Esophagus muscularis mucosa (tissue), 4 donors: ENCODE measurements around the gene HLA-DOB. TPM values are rescaled to one million over a fixed set of nuclear protein-coding genes. Genes with fewer than 3 reads are reported as not detected.

Source experiments
- DNase-seq: peaks from one replicate; pipeline ENCODE4 v3.0.0-alpha.2; 2017; ENCODE audit errors: extremely low spot score
- H3K27ac ChIP-seq, 4 donors: fragments of 200-600 bp; sonication (generic); replicated peaks in 1 of 4; 1 replicate in 3 of 4; 2 replicates in 1 of 4; pipeline ENCODE4 v1.5.1; 2016 to 2019; ENCODE audit warnings: mild to moderate bottlenecking in 1 of 4
- H3K27me3 ChIP-seq, 4 donors: fragments of 200-600 bp; sonication (generic); one replicate each; pipeline versions ENCODE4 v1.5.1 to v1.6.0; 2016 to 2019
- H3K36me3 ChIP-seq, 4 donors: fragments of 200-600 bp; sonication (generic); one replicate each; pipeline ENCODE4 v1.5.1; 2016 to 2019
- H3K4me1 ChIP-seq, 4 donors: fragments of 200-600 bp; sonication (generic); one replicate each; pipeline ENCODE4 v1.5.1; 2016 to 2019
- H3K4me3 ChIP-seq, 4 donors: fragments of 200-600 bp; sonication (generic); 1 replicate in 2 of 4; 2 replicates in 2 of 4; pipeline ENCODE4 v1.5.1; 2016 to 2019; ENCODE audit warnings: mild to moderate bottlenecking in 4 of 4, moderate library complexity in 1 of 4
- H3K9me3 ChIP-seq, 4 donors: fragments of 200-600 bp; sonication (generic); 1 replicate in 3 of 4; 2 replicates in 1 of 4; pipeline ENCODE4 v1.5.1; 2016 to 2019
- CTCF ChIP-seq, 3 experiments: fragments of 200-600 bp in 2 of 3; fragments of 450-650 bp in 1 of 3; sonication (generic) in 2 of 3; IDR thresholded peaks; one replicate each; pipeline ENCODE4 v1.5.1; 2017 to 2019; ENCODE audit warnings: antibody characterized with exemption in 3 of 3, mild to moderate bottlenecking in 2 of 3, moderate library complexity in 1 of 3
- EP300 ChIP-seq: sonication (generic); formaldehyde crosslinking; IDR thresholded peaks from one replicate; pipeline ENCODE4 v1.6.1; 2017; ENCODE audit warnings: antibody characterized with exemption
- POLR2A ChIP-seq: fragments of 450-650 bp; IDR thresholded peaks from one replicate; pipeline ENCODE4 v1.6.1; 2017; ENCODE audit warnings: antibody characterized with exemption, moderate library complexity, mild to moderate bottlenecking, low read depth
- POLR2AphosphoS5 ChIP-seq, 2 donors: sonication (generic); formaldehyde crosslinking; IDR thresholded peaks; one replicate each; pipeline ENCODE4 v1.6.1; 2017; ENCODE audit warnings: antibody characterized with exemption in 2 of 2
- WGBS: methylation state at CpG from one replicate; pipeline ENCODE4 v1.1.5; 2018; 5-methylcytosine and 5-hydroxymethylcytosine counted together
- intact Hi-C: fragments of 100-400 bp; cut with DNase I; formaldehyde crosslinking; loops from one replicate; pipeline ENCODE4 v1.15.1; 2023
- total RNA-seq, 4 donors: library from RNA; depleted of rRNA; stranded (reverse); fragments of >200 nt; gene quantifications; one replicate each; pipeline versions ENCODE4 v1.1.0 to v1.2.1, GENCODE V29; 2016

The HLA-DOB gene
- total RNA-seq, 4 donors from 2014 or later, result 0.19 to 0.33 (median 0.29) TPM; not detected in 1

- H3K4me1 ChIP-seq, result peaks cover 12 to 56% (median 38%) of the 10 kb centered on the region in 4 donors
- H3K9me3 ChIP-seq, result no peaks in the 10 kb centered on the region
- 79% methylated on average over 6 of the region's 6 CpGs for WGBS
- intact Hi-C loops, result no loop called here
- peak; percentile 34 for DNase-seq
- peaks cover 24 to 67% (median 61%) of the 10 kb centered on the region in 4 donors for H3K36me3 ChIP-seq
- TF ChIP-seq EP300 (no peak), CTCF (IDR thresholded peaks at IDR 0.05) (no peak), POLR2A (no peak)
- H3K27me3 ChIP-seq, result no peaks in the 10 kb centered on the region
- H3K4me3 ChIP-seq, result no peak overlapping the region
- H3K27ac ChIP-seq, result no peak overlapping the region
Observed at GRCh38 chr6:32849126-32849525, 32.3 kb upstream of the HLA-DOB start.

GRCh38 chr6:32847795-32848194 is 31.0 kb upstream of the HLA-DOB start:
- H3K27me3 ChIP-seq, result no peaks in the 10 kb centered on the region
- 97% methylated on average over 6 of the region's 8 CpGs for WGBS
- no peaks in the 10 kb centered on the region for H3K9me3 ChIP-seq
- TF ChIP-seq EP300 (no peak), CTCF (IDR thresholded peaks at IDR 0.05) (no peak), POLR2AphosphoS5 (IDR thresholded peaks at IDR 0.05) (no peak), POLR2A (no peak)
- peaks cover 24 to 67% (median 61%) of the 10 kb centered on the region in 4 donors for H3K36me3 ChIP-seq
- peaks cover 21 to 63% (median 44%) of the 10 kb centered on the region in 4 donors for H3K4me1 ChIP-seq
- H3K4me3 ChIP-seq, result no peak overlapping the region
- DNase-seq, result no peak
- intact Hi-C loops, result no loop called here
- H3K27ac ChIP-seq, result no peak overlapping the region

- intact Hi-C loops, result no loop called here
- 92% methylated on average over 10 of the region's 10 CpGs for WGBS
- H3K36me3 ChIP-seq, result peaks cover 24 to 73% (median 63%) of the 10 kb centered on the region in 4 donors
- H3K27ac ChIP-seq, result no peak overlapping the region
- H3K4me3 ChIP-seq, result no peak overlapping the region
- peaks cover 22 to 66% (median 42%) of the 10 kb centered on the region in 4 donors for H3K4me1 ChIP-seq
- peak; percentile 89 for DNase-seq
- TF ChIP-seq POLR2AphosphoS5 (IDR thresholded peaks at IDR 0.05) (no peak), CTCF (IDR thresholded peaks at IDR 0.05) (no peak), EP300 (no peak), POLR2A (no peak)
- H3K9me3 ChIP-seq, result no peaks in the 10 kb centered on the region
- H3K27me3 ChIP-seq, result no peaks in the 10 kb centered on the region
Observed at GRCh38 chr6:32847004-32847403, 30.2 kb upstream of the HLA-DOB start.

- intact Hi-C loops, result no loop called here
- TF ChIP-seq CTCF (IDR thresholded peaks at IDR 0.05) (no peak), EP300 (no peak), POLR2AphosphoS5 (IDR thresholded peaks at IDR 0.05) (no peak), POLR2A (no peak)
- Histone ChIP-seq H3K4me3 (peak overlapping the region; percentile 7 to 87 (median 76)), H3K27me3 (no peaks in the 10 kb centered on the region), H3K27ac (peak overlapping the region in 3 of 4 donors; percentile 85 to 92 (median 86)), H3K4me1 (peaks cover 24 to 57% (median 33%) of the 10 kb centered on the region in 4 donors), H3K36me3 (peaks cover 24 to 75% (median 62%) of the 10 kb centered on the region in 4 donors), H3K9me3 (no peaks in the 10 kb centered on the region)
- DNase-seq, result peak; percentile 66
- whole genome bisulfite sequencing, result 78% methylated on average over 9 of the region's 10 CpGs
Observed at GRCh38 chr6:32845384-32845884, 28.6 kb upstream of the HLA-DOB start.
